Ishikawa (cell line): ENCODE results near the gene SRPK2.

ENCODE experiments used
- CEBPB ChIP-seq: IDR thresholded peaks from 2 replicates; pipeline ENCODE4 v1.6.1; 2012
- MAX ChIP-seq: IDR thresholded peaks from 2 replicates; pipeline ENCODE4 v1.6.1; 2012
- RAD21 ChIP-seq: IDR thresholded peaks from 2 replicates; pipeline ENCODE4 v1.6.1; 2012; ENCODE audit warnings: low read depth
- REST ChIP-seq: IDR thresholded peaks from 2 replicates; pipeline ENCODE4 v1.6.1; 2012; ENCODE audit warnings: low read depth, mild to moderate bottlenecking
- TAF1 ChIP-seq: IDR thresholded peaks from 2 replicates; pipeline ENCODE4 v1.6.1; 2012; ENCODE audit warnings: low read depth, mild to moderate bottlenecking

GRCh38 chr7:105364684-105365083, 24.0 kb downstream of the SRPK2 start:
- TF ChIP-seq REST: no peak
- TF ChIP-seq RAD21: no peak
- TF ChIP-seq TAF1: no peak
- TF ChIP-seq MAX: no peak
- no peak for TF ChIP-seq CEBPB
